Stimulated activated naive CD8-positive, alpha-beta T cell treated with anti-CD3 and anti-CD28 coated beads, Interleukin-15, amount 100 ng/mL, for 72 hours (primary cell): ENCODE results near the gene MEX3D.
"Not testable (repeated sequence)": the region's sequence is repeated elsewhere in the genome, so short reads cannot be mapped to it uniquely, and the experiment has no call there.

Experiments
- ATAC-seq: fragments of 150-1000 bp; cut with Tn5 transposase; 2 replicates; pipeline ENCODE4 v1.10.0; 2021; ENCODE audit warnings: mild to moderate bottlenecking, moderate library complexity
- DNase-seq, 2 donors: peaks; one replicate each; pipeline ENCODE4 v3.0.0; 2021 to 2022
- H3K27ac Mint-ChIP-seq, 2 donors: one replicate each; pipeline ENCODE4 v1.8.0; 2022; ENCODE audit warnings: mild to moderate bottlenecking in 2 of 2, mixed read lengths in 2 of 2, moderate library complexity in 2 of 2
- H3K27me3 Mint-ChIP-seq: one replicate; pipeline ENCODE4 v1.8.0; 2022; ENCODE audit warnings: mixed read lengths
- H3K4me1 Mint-ChIP-seq: one replicate; pipeline ENCODE4 v1.8.0; 2022; ENCODE audit warnings: mild to moderate bottlenecking, mixed read lengths
- H3K4me3 Mint-ChIP-seq, 2 donors: one replicate each; pipeline ENCODE4 v1.8.0; 2022; ENCODE audit warnings: mild to moderate bottlenecking in 2 of 2, mixed read lengths in 2 of 2, moderate library complexity in 1 of 2
- H3K9me3 Mint-ChIP-seq, 2 donors: one replicate each; pipeline ENCODE4 v1.8.0; 2022; ENCODE audit warnings: mixed read lengths in 2 of 2

MEX3D gene

DNA sequence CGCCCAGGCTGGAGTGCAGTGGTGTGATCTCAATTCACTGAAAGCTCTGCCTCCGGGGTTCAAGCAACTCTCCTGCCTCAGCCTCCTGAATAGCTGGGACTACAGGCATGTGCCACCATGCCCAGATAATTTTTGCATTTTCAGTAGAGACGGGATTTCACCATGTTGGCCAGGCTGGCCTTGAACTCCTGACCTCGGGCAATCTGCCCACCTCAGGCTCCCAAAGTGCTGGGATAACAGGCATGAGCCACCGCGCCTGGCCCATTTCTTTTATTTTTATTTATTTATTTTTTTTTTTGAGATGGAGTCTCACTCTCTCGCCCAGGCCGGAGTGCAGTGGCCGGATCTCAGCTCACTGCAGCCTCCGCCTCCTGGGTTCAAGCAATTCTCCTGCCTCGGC, 28.4 kb downstream of the MEX3D start:
- H3K27ac Mint-ChIP-seq, H3K4me1 Mint-ChIP-seq, DNase-seq, ATAC-seq, H3K9me3 Mint-ChIP-seq, H3K4me3 Mint-ChIP-seq: not testable (repeated sequence)
- H3K27me3 Mint-ChIP-seq = peaks cover 56% of the 10 kb centered on the region

GRCh38 chr19:1538978-1539377, 29.1 kb downstream of the MEX3D start:
- DNase-seq (no peak), ATAC-seq (no peak)
- peaks cover 48% of the 10 kb centered on the region for H3K27me3 Mint-ChIP-seq
- H3K27ac Mint-ChIP-seq = no peak overlapping the region
- no peak overlapping the region for H3K4me3 Mint-ChIP-seq
- H3K9me3 Mint-ChIP-seq = no peaks in the 10 kb centered on the region
- H3K4me1 Mint-ChIP-seq = no peaks in the 10 kb centered on the region

- not testable (repeated sequence) for ATAC-seq, H3K4me3 Mint-ChIP-seq, H3K27ac Mint-ChIP-seq, H3K9me3 Mint-ChIP-seq, DNase-seq, H3K4me1 Mint-ChIP-seq
- peaks cover 43% of the 10 kb centered on the region for H3K27me3 Mint-ChIP-seq
Observed at GRCh38 chr19:1535699-1536098, 32.4 kb downstream of the MEX3D start.

DNA sequence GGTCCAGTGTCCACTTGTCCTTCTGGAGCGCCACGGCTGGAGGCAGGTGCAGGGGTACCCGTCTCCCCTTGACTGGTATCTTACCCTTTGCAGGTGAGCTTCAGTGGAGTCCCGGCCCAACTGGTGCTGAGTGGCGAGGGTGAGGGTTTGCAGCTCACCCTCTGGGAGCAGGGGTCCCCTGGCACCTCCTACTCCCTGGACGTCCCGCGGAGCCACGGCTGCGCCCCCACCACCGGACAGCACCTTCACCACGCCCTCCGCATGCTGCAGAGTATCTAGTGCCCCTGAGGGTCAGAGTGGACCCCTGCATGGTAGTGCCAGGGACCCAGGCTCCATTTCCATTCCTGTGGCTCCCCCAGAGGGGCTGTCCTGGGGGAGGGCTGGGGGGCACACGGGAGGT, 33.2 kb downstream of the MEX3D start:
- Mint-ChIP-seq H3K27me3 (peaks cover 41% of the 10 kb centered on the region), H3K27ac (no peak overlapping the region), H3K4me1 (no peaks in the 10 kb centered on the region), H3K4me3 (no peak overlapping the region), H3K9me3 (no peaks in the 10 kb centered on the region)
- DNase-seq = no peak
- no peak for ATAC-seq

- DNase-seq = no peak
- no peak overlapping the region for H3K27ac Mint-ChIP-seq
- no peak overlapping the region for H3K4me3 Mint-ChIP-seq
- no peaks in the 10 kb centered on the region for H3K4me1 Mint-ChIP-seq
- H3K9me3 Mint-ChIP-seq = no peaks in the 10 kb centered on the region
- peaks cover 51% of the 10 kb centered on the region for H3K27me3 Mint-ChIP-seq
- no peak for ATAC-seq
Observed at GRCh38 chr19:1533510-1534150, 34.5 kb downstream of the MEX3D start.

DNA sequence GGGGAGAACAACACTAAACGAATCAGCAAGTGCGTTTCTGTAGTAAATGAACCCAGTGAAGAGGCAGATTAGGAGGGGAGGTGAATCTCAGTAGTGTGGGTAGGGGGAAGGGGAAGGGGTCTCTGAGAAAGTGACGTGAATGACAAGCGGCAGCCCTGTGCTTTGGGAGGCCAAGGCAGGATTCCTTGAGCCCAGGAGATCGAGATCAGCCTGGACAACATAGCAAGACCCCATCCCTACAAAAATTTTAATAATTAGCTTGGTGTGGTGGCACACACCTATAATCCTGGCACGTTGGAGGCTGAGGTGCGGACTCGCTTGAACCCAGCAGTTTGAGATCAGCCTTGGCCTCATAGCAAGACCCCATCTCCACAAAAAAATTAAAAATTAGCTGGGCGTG, 36.1 kb downstream of the MEX3D start:
- H3K4me1 Mint-ChIP-seq = no peaks in the 10 kb centered on the region
- no peak for ATAC-seq
- no peaks in the 10 kb centered on the region for H3K9me3 Mint-ChIP-seq
- peaks cover 60% of the 10 kb centered on the region for H3K27me3 Mint-ChIP-seq
- H3K27ac Mint-ChIP-seq = no peak overlapping the region
- DNase-seq = no peak
- no peak overlapping the region for H3K4me3 Mint-ChIP-seq

DNA sequence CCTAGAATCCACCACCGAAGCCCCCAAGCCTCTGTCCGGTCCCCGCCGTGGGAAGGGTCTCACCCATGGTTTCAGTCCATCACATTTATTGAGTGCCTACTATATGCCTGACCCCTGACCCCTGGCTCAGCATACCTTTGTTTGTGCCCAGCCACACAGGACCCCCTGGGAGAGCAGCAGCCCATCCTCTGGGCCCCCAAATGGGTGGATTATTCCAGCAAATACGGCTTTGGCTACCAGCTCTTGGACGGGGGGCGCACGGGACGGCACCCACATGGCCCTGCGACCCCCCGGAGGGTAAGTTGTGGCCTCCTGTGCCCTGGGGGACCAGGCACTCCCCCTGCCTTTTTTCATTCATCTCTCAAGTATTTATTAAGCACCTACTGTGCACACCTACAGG, 36.5 kb downstream of the MEX3D start:
- no peak overlapping the region for H3K27ac Mint-ChIP-seq
- no peaks in the 10 kb centered on the region for H3K9me3 Mint-ChIP-seq
- ATAC-seq (no peak), DNase-seq (no peak)
- H3K27me3 Mint-ChIP-seq = peaks cover 64% of the 10 kb centered on the region
- H3K4me3 Mint-ChIP-seq = no peak overlapping the region
- H3K4me1 Mint-ChIP-seq = no peaks in the 10 kb centered on the region

- peaks cover 70% of the 10 kb centered on the region for H3K27me3 Mint-ChIP-seq
- H3K4me3 Mint-ChIP-seq, DNase-seq, ATAC-seq, H3K4me1 Mint-ChIP-seq, H3K9me3 Mint-ChIP-seq, H3K27ac Mint-ChIP-seq: not testable (repeated sequence)
Observed at GRCh38 chr19:1530856-1531255, 37.3 kb downstream of the MEX3D start.

GRCh38 chr19:1529430-1529816, 38.7 kb downstream of the MEX3D start:
- Mint-ChIP-seq H3K27ac (no peak overlapping the region), H3K4me1 (peaks cover 6% of the 10 kb centered on the region), H3K27me3 (peaks cover 75% of the 10 kb centered on the region), H3K9me3 (no peaks in the 10 kb centered on the region), H3K4me3 (no peak overlapping the region)
- ATAC-seq (no peak), DNase-seq (no peak)

DNA sequence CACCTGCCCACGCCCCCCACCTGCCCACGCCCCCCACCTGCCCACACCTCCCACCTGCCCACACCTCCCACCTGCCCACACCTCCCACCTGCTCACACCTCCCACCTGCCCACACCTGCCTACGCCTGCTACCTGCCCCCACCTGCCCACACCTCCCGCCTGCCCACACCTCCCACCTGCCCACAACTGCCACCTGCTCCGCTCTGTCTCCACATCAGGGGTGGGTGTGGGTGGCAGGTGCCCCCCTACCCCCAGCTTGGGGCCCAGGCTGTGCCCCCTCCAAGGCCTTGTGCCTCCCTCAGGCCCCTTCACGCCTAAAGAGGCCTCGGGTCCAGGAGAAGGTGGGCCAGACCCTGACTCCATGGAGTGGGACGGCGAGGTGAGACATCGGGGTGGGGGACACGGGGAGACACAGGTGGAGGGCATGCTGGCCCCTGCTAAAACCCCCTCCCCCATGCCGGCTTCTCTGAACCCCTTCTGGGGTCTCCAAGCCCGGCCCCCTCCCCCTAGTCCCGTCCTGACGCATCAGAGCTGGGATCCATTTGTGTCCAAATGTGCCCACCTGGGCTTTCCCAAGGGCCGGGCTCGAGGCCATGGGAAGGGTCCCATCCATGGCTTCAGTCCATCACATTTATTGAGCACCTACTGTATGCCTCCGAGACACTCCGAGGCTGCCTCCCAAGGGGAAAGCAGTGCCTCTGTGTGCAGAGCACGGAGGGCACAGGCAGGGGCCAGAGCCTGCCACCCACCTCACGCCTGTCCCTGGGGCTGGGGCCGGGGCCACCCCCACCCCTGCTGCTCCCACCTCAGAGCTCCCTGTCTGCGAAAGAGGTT, 39.3 kb downstream of the MEX3D start:
- H3K27ac Mint-ChIP-seq = no peak overlapping the region
- H3K9me3 Mint-ChIP-seq = no peaks in the 10 kb centered on the region
- no peak for DNase-seq
- H3K27me3 Mint-ChIP-seq = peaks cover 79% of the 10 kb centered on the region
- no peak overlapping the region for H3K4me3 Mint-ChIP-seq
- H3K4me1 Mint-ChIP-seq = peaks cover 9% of the 10 kb centered on the region
- ATAC-seq = no peak

- DNase-seq (no peak), ATAC-seq (peak; percentile 26)
- Mint-ChIP-seq H3K27me3 (peaks cover 80% of the 10 kb centered on the region), H3K4me3 (no peak overlapping the region), H3K27ac (no peak overlapping the region), H3K9me3 (no peaks in the 10 kb centered on the region), H3K4me1 (peaks cover 9% of the 10 kb centered on the region)
Observed at GRCh38 chr19:1527650-1528309, 40.3 kb downstream of the MEX3D start.

DNA sequence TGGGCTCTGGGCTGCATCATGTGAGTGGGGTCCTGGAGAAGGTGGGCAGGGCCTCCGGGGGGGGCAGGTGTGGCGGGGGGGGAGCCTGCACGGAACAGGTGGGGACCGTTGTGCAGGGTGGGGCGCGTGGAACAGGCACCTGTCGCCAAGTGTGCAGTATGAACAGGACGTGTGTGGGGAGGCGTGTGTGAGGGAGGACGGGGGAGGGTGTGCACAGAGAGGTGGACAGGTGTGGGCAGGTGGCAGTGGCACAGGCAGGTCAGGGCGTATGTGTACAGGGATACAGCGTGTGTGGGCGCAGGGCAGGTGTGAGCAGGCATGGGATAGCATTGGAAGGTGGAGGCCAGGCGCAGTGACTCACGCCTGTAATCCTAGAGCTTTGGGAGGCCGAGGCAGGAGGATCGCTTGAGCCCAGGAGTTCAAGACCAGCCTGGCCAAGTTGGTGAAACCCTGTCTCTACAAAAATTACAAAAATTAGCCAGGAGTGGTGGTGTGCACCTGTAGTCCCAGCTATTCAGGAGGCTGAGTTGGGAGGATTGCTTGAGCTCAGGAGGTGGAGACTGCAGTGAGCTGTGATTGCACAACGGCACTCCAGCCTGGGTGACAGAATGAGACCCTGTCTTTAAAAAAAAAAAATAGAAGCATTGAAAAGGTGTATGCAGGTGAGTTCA, 41.0 kb downstream of the MEX3D start:
- DNase-seq (no peak), ATAC-seq (no peak)
- no peak overlapping the region for H3K4me3 Mint-ChIP-seq
- peaks cover 86% of the 10 kb centered on the region for H3K27me3 Mint-ChIP-seq
- no peak overlapping the region for H3K27ac Mint-ChIP-seq
- peaks cover 9% of the 10 kb centered on the region for H3K4me1 Mint-ChIP-seq
- H3K9me3 Mint-ChIP-seq = no peaks in the 10 kb centered on the region

DNA sequence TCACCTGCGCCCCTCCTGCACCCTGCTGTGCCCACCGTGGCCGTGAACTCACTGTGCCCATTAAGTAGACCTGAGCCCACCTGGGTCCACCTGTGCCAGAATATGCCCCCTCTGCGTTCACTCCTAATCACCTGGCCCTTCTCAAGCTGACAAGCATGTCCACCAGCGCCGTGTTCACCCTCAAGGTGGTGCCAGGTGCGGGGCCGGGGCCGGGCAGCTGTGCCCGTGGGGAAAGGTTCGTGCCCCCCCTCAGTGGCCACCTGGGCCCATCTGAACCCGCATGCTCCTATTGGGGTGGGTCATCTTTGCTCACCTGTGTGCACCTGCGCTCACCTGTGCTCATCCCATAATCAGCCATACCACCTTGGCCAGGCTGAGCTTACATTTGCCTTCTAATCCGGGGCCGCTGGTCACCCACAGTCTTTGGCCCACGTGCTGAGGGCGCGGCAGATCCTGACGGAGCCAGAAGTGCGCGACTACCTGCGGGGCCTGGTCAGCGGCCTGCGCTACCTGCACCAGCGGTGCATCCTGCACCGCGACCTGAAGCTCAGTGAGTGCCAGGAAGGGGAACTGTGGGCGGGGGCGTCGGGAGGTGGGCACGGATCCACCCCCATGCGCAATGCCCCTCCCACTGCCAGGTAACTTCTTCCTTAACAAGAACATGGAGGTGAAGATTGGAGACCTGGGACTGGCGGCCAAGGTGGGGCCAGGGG, 41.9 kb downstream of the MEX3D start:
- peaks cover 9% of the 10 kb centered on the region for H3K4me1 Mint-ChIP-seq
- no peak overlapping the region for H3K27ac Mint-ChIP-seq
- H3K4me3 Mint-ChIP-seq = no peak overlapping the region
- H3K27me3 Mint-ChIP-seq = peaks cover 86% of the 10 kb centered on the region
- ATAC-seq = no peak
- H3K9me3 Mint-ChIP-seq = no peaks in the 10 kb centered on the region
- DNase-seq = no peak

DNA sequence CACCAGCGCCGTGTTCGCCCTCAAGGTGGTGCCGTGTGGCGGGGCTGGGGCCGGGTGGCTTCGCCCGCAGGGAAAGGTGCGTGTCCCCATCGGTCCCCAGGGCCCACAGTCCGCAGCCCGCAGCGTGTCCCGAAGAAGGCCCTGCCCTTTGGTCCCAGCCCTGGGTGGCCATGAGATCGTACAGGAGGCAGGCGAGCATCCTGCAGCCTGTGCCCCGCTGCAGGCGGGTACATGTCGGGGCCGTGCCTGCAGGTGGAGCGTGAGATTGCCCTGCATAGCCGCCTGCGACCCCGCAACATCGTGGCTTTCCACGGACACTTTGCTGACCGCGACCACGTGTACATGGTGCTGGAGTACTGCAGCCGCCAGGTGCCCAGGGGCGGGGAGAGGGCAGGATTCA, 42.8 kb downstream of the MEX3D start:
- peaks cover 9% of the 10 kb centered on the region for H3K4me1 Mint-ChIP-seq
- peaks cover 83% of the 10 kb centered on the region for H3K27me3 Mint-ChIP-seq
- no peak overlapping the region for H3K4me3 Mint-ChIP-seq
- DNase-seq (no peak), ATAC-seq (no peak)
- no peak overlapping the region for H3K27ac Mint-ChIP-seq
- no peaks in the 10 kb centered on the region for H3K9me3 Mint-ChIP-seq

DNA sequence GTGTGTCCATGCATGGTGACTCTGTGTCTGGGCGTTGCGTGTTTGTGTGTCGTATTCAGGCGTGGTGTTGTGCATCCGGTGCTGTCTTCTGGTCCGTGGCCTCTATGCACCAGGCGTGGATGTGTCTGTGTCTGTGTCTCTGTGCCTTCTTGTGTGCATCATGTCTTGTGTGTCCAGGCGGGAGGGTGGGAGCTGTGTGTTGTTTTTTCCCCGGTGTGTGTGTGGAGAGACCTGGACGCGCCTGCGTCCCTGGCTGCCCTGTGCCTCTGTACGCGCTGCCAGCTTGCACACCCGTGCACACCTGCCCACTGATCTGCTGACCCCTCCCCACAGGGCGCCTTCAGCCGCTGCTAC, 43.2 kb downstream of the MEX3D start:
- no peak for ATAC-seq
- Mint-ChIP-seq H3K27me3 (peaks cover 79% of the 10 kb centered on the region), H3K27ac (no peak overlapping the region), H3K4me1 (peaks cover 9% of the 10 kb centered on the region), H3K9me3 (no peaks in the 10 kb centered on the region), H3K4me3 (no peak overlapping the region)
- no peak for DNase-seq
